HepG2 (cell line): ENCODE measurements around the gene AK6. TPM values are rescaled to one million over a fixed set of nuclear protein-coding genes. Genes with fewer than 3 reads are reported as not detected.

Experiments used
- KLF11 ChIP-seq: IDR thresholded peaks from 2 replicates; pipeline ENCODE4 v1.6.1; 2016; ENCODE audit warnings: missing compliant biosample characterization
- MLX ChIP-seq: IDR thresholded peaks from 2 replicates; pipeline ENCODE4 v1.6.1; 2016
- RCOR2 ChIP-seq: IDR thresholded peaks from 2 replicates; pipeline ENCODE4 v1.6.1; 2016; ENCODE audit warnings: missing biosample characterization, missing genetic modification reagents
- TARDBP ChIP-seq: sonication (generic); formaldehyde crosslinking; IDR thresholded peaks from 2 replicates; pipeline ENCODE4 v1.8.0; 2022; ENCODE audit warnings: mild to moderate bottlenecking, missing genetic modification reagents
- U2AF1 ChIP-seq: fragments of 200-400 bp; formaldehyde crosslinking; optimal IDR thresholded peaks from 2 replicates; pipeline ENCODE3; 2017; ENCODE audit warnings: mild to moderate bottlenecking, low read depth, low read length
- ZNF232 ChIP-seq: sonication (generic); formaldehyde crosslinking; IDR thresholded peaks from 2 replicates; pipeline ENCODE4 v1.4.0; 2020; ENCODE audit warnings: missing genetic modification reagents, borderline replicate concordance
- ZNF292 ChIP-seq: sonication (generic); formaldehyde crosslinking; IDR thresholded peaks from 2 replicates; pipeline ENCODE4 v1.8.1; 2022; ENCODE audit warnings: mild to moderate bottlenecking, low read depth, missing genetic modification reagents, borderline replicate concordance
- ZNF609 ChIP-seq: sonication (generic); formaldehyde crosslinking; IDR thresholded peaks from 2 replicates; pipeline ENCODE4 v1.4.0; 2020; ENCODE audit warnings: mild to moderate bottlenecking, missing genetic modification reagents, borderline replicate concordance
- polyA plus RNA-seq, 8 experiments: library from polyadenylated mRNA; depleted of rRNA in 3 of 8; stranded (reverse) in 7 of 8; unstranded in 1 of 8; fragments of >200 nt; fragmentation: Illumina TruSeq in 4 of 8; extraction: Trizol in 4 of 8; gene quantifications; 2 replicates each; pipeline versions ENCODE4 v1.2.1 to v1.2.3, GENCODE V29; 2011 to 2016; ENCODE audit warnings: low read depth in 4 of 8, missing spikeins in 1 of 8, mixed read lengths in 1 of 8; ENCODE audit not compliant: insufficient read depth in 1 of 8
- total RNA-seq, 5 experiments: library from RNA; depleted of rRNA; stranded (reverse); fragments of >200 nt; fragmentation: Illumina TruSeq; extraction: Trizol; gene quantifications; 2 replicates each; pipeline ENCODE4 v1.2.3, GENCODE V29; 2016; ENCODE audit warnings: low read depth in 1 of 5
- TF ChIP-seq, protein P1 (sequence below): sonication (generic); formaldehyde crosslinking; IDR thresholded peaks from 2 replicates; pipeline ENCODE4 v1.4.0; 2020; ENCODE audit warnings: mild to moderate bottlenecking, missing genetic modification reagents
- TF ChIP-seq, protein P2 (sequence below): sonication (generic); formaldehyde crosslinking; IDR thresholded peaks from 2 replicates; pipeline ENCODE4 v1.9.0; 2022; ENCODE audit warnings: missing genetic modification reagents, mild to moderate bottlenecking, borderline replicate concordance
- TF ChIP-seq, protein P3 (sequence below), 2 experiments: sonication (generic) in 1 of 2; formaldehyde crosslinking in 1 of 2; IDR thresholded peaks; 2 replicates each; pipeline versions ENCODE4 v1.4.0 to v1.6.1; 2018 to 2020; ENCODE audit warnings: missing genetic modification reagents in 2 of 2, borderline replicate concordance in 1 of 2, low read depth in 1 of 2, mild to moderate bottlenecking in 1 of 2, missing biosample characterization in 1 of 2

Gene AK6
- total and polyA plus RNA-seq, 2 of the 13 experiments (the other 11 are each of a cell fraction or from before 2014, with no cell fraction given): 31.1 to 77.2 TPM

DNA sequence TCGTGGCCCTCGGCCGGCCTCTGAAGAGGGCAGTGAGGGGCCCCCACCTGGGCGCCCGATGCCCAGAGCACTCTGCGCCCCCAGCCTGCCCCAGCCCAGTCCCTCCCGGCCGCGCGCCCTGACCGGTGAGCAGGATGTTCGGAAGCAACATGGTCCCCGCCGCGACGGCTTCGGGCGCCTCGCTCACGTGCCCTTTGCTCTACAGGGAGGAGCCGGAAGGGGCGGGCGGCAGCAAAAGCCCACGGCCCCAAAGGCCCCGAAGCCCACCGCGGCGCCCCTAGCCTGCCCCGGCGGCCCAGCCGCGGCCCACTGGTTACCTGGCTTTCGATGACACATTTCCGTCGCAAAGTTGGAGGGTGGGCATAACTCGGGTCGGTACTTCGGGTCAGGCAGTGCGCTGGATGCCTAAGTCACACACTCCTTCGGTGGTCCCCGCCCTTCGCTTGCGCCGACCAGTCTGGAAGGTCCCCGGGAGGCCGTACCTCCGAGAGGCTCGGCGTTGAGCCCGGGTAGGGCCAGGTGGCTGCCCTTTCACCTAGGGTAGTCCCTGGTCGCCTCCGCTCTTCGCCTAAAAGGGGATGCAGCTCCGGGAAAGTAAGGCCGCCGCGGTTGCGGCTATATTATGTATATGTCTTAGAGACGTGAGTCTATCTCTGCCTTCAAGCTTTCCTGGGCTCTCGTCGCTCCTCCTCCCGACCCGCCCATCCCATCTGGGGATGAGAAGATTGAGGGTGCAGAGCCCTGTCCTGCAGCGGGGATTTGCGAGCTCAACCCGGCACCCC is at the start of gene AK6, which contains the start of the genes RAD17 and TAF9 (continued):
- TF ChIP-seq, protein P1, sequence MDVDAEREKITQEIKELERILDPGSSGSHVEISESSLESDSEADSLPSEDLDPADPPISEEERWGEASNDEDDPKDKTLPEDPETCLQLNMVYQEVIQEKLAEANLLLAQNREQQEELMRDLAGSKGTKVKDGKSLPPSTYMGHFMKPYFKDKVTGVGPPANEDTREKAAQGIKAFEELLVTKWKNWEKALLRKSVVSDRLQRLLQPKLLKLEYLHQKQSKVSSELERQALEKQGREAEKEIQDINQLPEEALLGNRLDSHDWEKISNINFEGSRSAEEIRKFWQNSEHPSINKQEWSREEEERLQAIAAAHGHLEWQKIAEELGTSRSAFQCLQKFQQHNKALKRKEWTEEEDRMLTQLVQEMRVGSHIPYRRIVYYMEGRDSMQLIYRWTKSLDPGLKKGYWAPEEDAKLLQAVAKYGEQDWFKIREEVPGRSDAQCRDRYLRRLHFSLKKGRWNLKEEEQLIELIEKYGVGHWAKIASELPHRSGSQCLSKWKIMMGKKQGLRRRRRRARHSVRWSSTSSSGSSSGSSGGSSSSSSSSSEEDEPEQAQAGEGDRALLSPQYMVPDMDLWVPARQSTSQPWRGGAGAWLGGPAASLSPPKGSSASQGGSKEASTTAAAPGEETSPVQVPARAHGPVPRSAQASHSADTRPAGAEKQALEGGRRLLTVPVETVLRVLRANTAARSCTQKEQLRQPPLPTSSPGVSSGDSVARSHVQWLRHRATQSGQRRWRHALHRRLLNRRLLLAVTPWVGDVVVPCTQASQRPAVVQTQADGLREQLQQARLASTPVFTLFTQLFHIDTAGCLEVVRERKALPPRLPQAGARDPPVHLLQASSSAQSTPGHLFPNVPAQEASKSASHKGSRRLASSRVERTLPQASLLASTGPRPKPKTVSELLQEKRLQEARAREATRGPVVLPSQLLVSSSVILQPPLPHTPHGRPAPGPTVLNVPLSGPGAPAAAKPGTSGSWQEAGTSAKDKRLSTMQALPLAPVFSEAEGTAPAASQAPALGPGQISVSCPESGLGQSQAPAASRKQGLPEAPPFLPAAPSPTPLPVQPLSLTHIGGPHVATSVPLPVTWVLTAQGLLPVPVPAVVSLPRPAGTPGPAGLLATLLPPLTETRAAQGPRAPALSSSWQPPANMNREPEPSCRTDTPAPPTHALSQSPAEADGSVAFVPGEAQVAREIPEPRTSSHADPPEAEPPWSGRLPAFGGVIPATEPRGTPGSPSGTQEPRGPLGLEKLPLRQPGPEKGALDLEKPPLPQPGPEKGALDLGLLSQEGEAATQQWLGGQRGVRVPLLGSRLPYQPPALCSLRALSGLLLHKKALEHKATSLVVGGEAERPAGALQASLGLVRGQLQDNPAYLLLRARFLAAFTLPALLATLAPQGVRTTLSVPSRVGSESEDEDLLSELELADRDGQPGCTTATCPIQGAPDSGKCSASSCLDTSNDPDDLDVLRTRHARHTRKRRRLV (CRISPR knock-in tag): peak; percentile 95
- TF ChIP-seq ZNF232 (peak; percentile 64; the same call in 1 of the 2 replicates), KLF11 (CRISPR knock-in tag) (no peak), RCOR2 (CRISPR knock-in tag) (0 out of 2 replicates have a peak, but pooled peaks have one; percentile 31), U2AF1 (no peak), MLX (CRISPR knock-in tag) (no peak; the same call in 1 of the 2 replicates), ZNF292 (CRISPR knock-in tag) (0 out of 2 replicates have a peak, but pooled peaks have one; percentile 23), ZNF609 (CRISPR knock-in tag) (peak; percentile 69; the same call in 1 of the 2 replicates), TARDBP (CRISPR knock-in tag) (peak; percentile 89)
- TF ChIP-seq, protein P2, sequence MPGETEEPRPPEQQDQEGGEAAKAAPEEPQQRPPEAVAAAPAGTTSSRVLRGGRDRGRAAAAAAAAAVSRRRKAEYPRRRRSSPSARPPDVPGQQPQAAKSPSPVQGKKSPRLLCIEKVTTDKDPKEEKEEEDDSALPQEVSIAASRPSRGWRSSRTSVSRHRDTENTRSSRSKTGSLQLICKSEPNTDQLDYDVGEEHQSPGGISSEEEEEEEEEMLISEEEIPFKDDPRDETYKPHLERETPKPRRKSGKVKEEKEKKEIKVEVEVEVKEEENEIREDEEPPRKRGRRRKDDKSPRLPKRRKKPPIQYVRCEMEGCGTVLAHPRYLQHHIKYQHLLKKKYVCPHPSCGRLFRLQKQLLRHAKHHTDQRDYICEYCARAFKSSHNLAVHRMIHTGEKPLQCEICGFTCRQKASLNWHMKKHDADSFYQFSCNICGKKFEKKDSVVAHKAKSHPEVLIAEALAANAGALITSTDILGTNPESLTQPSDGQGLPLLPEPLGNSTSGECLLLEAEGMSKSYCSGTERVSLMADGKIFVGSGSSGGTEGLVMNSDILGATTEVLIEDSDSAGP (CRISPR knock-in tag): peak; percentile 88
- TF ChIP-seq, protein P3, sequence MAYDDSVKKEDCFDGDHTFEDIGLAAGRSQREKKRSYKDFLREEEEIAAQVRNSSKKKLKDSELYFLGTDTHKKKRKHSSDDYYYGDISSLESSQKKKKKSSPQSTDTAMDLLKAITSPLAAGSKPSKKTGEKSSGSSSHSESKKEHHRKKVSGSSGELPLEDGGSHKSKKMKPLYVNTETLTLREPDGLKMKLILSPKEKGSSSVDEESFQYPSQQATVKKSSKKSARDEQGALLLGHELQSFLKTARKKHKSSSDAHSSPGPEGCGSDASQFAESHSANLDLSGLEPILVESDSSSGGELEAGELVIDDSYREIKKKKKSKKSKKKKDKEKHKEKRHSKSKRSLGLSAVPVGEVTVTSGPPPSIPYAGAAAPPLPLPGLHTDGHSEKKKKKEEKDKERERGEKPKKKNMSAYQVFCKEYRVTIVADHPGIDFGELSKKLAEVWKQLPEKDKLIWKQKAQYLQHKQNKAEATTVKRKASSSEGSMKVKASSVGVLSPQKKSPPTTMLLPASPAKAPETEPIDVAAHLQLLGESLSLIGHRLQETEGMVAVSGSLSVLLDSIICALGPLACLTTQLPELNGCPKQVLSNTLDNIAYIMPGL (CRISPR knock-in tag; IDR thresholded peaks at IDR 0.05; ENCODE audit: borderline replicate concordance in 1 of 2, low read depth in 1 of 2): peak; percentile 92 to 93
